Activated CD8-positive, alpha-beta memory T cell treated with anti-CD3 and anti-CD28 coated beads, Interleukin-2, amount 10 ng/mL, durations not matched to agents 7 days and 5 days (primary cell): ENCODE data around the gene DSC3. TPM values are rescaled to one million over a fixed set of nuclear protein-coding genes. Genes with fewer than 3 reads are reported as not detected.
"Not testable (repeated sequence)": the region's sequence is repeated elsewhere in the genome, so short reads cannot be mapped to it uniquely, and the experiment has no call there.

Source experiments
- ATAC-seq: fragments of 150-1000 bp; cut with Tn5 transposase; one replicate; pipeline ENCODE4 v1.10.0; 2021; ENCODE audit warnings: moderate library complexity
- CTCF ChIA-PET: fragments of 350-600 bp; sonication (Branson Sonifier 250); formaldehyde crosslinking; loops from one replicate; lab custom pipeline; 2021; ENCODE audit warnings: antibody characterized with exemption; lab: Charles Lee
- DNase-seq: peaks from one replicate; pipeline ENCODE4 v3.0.0-alpha.2; 2020
- H3K27ac Mint-ChIP-seq: one replicate; pipeline ENCODE4 v1.8.0; 2021; ENCODE audit warnings: mild to moderate bottlenecking, mixed read lengths
- H3K27me3 Mint-ChIP-seq: one replicate; pipeline ENCODE4 v1.8.0; 2021; ENCODE audit warnings: mixed read lengths
- H3K36me3 Mint-ChIP-seq: one replicate; pipeline ENCODE4 v1.8.0; 2021; ENCODE audit warnings: mild to moderate bottlenecking, mixed read lengths
- H3K4me1 Mint-ChIP-seq: one replicate; pipeline ENCODE4 v1.8.0; 2021; ENCODE audit warnings: mixed read lengths
- H3K4me3 Mint-ChIP-seq: one replicate; pipeline ENCODE4 v1.8.0; 2021; ENCODE audit warnings: mild to moderate bottlenecking, moderate library complexity, mixed read lengths
- H3K9me3 Mint-ChIP-seq: one replicate; pipeline ENCODE4 v1.8.0; 2022; ENCODE audit warnings: low read depth, mixed read lengths
- total RNA-seq, 2 experiments: library from RNA; stranded (reverse); gene quantifications; one replicate each; pipeline ENCODE4 v1.2.3, GENCODE V29; 2021

The DSC3 gene
- total RNA-seq, 2 experiments from 2014 or later: not detected

DNA sequence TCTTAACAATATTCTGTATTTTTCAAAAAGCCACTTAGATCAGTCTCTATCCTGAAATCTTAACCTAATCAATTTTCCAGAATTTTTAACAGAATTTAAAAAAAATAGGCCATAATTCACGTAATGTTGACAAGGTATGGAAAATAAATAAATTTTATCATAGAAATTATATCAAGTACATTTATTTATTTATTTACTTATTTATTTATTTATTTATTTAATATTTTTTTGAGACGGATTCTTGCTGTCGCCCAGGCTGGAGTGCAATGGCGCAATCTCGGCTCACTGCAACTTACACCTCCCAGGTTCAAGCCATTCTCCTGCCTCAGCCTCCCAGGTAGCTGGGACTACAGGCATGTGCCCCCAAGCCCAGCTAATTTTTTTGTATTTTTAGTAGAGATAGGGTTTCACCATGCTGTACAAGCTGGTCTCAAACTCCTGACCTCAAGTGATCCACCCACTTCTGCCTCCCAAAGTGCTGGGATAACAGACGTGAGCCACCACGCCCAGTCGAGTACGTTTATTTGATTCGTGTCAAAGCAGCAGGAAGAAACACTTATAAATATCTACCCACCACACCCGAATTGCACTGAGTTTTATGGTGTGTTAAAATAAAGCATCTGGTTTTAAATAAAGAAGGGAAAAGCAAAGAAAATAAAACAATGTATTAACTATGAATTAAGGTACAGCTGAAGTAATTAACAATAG lies 60.1 kb downstream of the DSC3 start:
- H3K4me1 Mint-ChIP-seq: no peaks in the 10 kb centered on the region
- no peak overlapping the region for H3K27ac Mint-ChIP-seq
- CTCF ChIA-PET: no interaction called here
- ATAC-seq (no peak), DNase-seq (no peak)
- H3K36me3 Mint-ChIP-seq: no peaks in the 10 kb centered on the region
- H3K9me3 Mint-ChIP-seq: peaks cover 5% of the 10 kb centered on the region
- no peak overlapping the region for H3K4me3 Mint-ChIP-seq
- H3K27me3 Mint-ChIP-seq: no peaks in the 10 kb centered on the region

- H3K27ac Mint-ChIP-seq, H3K36me3 Mint-ChIP-seq, DNase-seq, H3K4me3 Mint-ChIP-seq, ATAC-seq, H3K27me3 Mint-ChIP-seq, H3K9me3 Mint-ChIP-seq, CTCF ChIA-PET, H3K4me1 Mint-ChIP-seq: not testable (repeated sequence)
Measured at GRCh38 chr18:30978091-30978490, 64.5 kb downstream of the DSC3 start.

- H3K4me1 Mint-ChIP-seq: no peaks in the 10 kb centered on the region
- ATAC-seq: no peak
- CTCF ChIA-PET: no interaction called here
- no peaks in the 10 kb centered on the region for H3K9me3 Mint-ChIP-seq
- H3K27ac Mint-ChIP-seq: no peak overlapping the region
- no peaks in the 10 kb centered on the region for H3K27me3 Mint-ChIP-seq
- no peaks in the 10 kb centered on the region for H3K36me3 Mint-ChIP-seq
- H3K4me3 Mint-ChIP-seq: no peak overlapping the region
- no peak for DNase-seq
Measured at GRCh38 chr18:30971338-30971956, 71.1 kb downstream of the DSC3 start.

DNA sequence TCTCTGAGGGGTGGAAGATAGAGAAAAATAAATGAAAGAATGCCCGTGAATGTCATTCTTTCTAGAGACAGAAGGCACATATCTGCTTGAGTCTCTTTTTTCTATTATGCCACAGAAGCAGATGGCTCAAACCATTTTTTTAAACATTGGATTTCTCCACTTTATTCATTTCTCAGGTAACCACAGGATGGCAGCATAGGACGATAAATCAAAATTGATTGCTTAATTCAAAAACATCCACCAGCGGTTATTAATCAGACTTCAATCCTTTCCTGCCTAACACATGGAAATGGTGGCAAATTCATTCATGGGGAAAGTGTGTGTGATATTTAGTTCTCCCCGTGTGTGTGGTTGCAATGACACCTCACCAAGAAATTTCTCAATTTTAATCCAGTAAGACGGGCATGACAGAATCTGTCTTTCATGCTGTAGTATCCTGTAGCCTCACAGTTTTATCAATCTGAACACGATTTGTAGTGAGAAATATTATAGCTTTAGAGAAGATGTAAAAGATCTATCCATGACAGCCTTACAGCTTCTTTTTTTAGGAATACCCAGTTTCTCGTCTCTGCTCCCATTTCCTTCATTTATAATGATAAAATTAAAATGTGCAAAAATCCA lies 72.2 kb downstream of the DSC3 start:
- H3K4me1 Mint-ChIP-seq: no peaks in the 10 kb centered on the region
- DNase-seq (no peak), ATAC-seq (no peak)
- no peak overlapping the region for H3K4me3 Mint-ChIP-seq
- H3K36me3 Mint-ChIP-seq: no peaks in the 10 kb centered on the region
- H3K9me3 Mint-ChIP-seq: no peaks in the 10 kb centered on the region
- CTCF ChIA-PET: interaction anchor here (0.7 kb wide), 1 partner anchor 355 kb away, joined by 3 read pairs; no protein-coding TSS in a partner anchor
- no peaks in the 10 kb centered on the region for H3K27me3 Mint-ChIP-seq
- no peak overlapping the region for H3K27ac Mint-ChIP-seq

DNA sequence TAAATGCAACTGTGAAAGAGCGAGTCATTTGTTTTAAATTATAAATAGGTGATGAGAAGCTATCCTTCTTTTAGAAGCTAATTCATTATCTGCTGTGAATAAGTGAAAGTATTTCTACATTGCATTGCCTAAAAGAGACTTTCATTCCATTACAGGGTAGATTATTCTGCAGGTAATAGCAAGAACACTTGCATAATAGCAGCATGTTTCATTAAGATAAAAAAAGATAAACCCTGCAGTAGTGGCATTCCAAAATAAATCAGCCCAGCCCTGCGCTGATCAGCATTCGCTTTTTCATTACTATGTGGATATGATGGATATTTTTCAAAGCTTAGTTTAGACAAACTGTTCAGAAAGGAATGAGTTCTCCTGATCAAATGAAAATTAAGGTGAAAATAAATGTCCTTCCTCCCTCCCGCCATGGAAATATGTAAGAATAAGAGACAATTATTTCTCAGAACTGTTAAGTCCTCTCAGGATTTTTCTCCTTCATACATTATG lies 72.8 kb downstream of the DSC3 start:
- DNase-seq: no peak
- Mint-ChIP-seq H3K36me3 (no peaks in the 10 kb centered on the region), H3K4me3 (no peak overlapping the region), H3K4me1 (no peaks in the 10 kb centered on the region), H3K9me3 (no peaks in the 10 kb centered on the region), H3K27ac (no peak overlapping the region), H3K27me3 (no peaks in the 10 kb centered on the region)
- CTCF ChIA-PET: no interaction called here
- ATAC-seq: no peak

DNA sequence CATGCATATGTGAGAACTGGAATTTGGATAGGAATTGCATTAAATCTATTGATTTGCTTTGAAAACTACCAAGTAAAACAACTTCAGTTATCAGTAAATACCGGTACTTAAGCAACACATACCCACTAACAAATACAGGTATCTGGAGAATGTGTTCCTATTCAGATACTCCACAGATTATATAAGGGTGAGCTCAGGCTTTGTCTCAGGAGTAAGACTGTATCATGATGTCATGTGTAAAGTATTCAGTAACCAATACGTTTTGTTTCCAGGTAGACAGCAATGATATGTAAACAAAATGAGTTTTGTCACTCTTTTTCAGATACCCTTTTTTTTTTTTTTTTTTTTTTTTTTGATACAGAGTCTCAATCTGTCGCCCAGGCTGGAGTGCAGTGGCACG lies 74.8 kb downstream of the DSC3 start:
- H3K4me1 Mint-ChIP-seq: no peaks in the 10 kb centered on the region
- ATAC-seq (no peak), DNase-seq (no peak)
- H3K4me3 Mint-ChIP-seq: no peak overlapping the region
- no peak overlapping the region for H3K27ac Mint-ChIP-seq
- CTCF ChIA-PET: no interaction called here
- no peaks in the 10 kb centered on the region for H3K27me3 Mint-ChIP-seq
- no peaks in the 10 kb centered on the region for H3K36me3 Mint-ChIP-seq
- H3K9me3 Mint-ChIP-seq: no peaks in the 10 kb centered on the region

DNA sequence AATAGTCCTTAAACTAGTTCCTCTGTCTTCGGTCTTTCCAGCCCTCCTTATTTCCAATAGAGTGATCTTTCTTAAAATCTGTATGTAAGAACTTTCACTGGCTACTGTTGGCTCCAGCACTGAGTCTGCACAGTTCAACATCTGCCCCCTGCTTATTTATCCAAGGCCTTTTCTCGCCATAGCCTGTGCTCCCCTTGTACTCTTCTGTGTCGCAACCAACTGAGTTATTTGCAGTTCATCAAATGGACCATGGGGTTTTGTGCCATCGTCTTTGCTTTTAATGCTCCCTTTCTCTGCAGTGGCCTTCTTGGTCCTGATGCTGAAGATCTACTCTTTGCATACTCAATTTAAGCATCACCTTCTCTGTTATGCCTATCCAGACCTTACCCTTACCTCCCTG lies 77.3 kb downstream of the DSC3 start:
- DNase-seq: no peak
- no peaks in the 10 kb centered on the region for H3K4me1 Mint-ChIP-seq
- no peaks in the 10 kb centered on the region for H3K27me3 Mint-ChIP-seq
- H3K27ac Mint-ChIP-seq: no peak overlapping the region
- no peaks in the 10 kb centered on the region for H3K9me3 Mint-ChIP-seq
- no peak overlapping the region for H3K4me3 Mint-ChIP-seq
- CTCF ChIA-PET: no interaction called here
- H3K36me3 Mint-ChIP-seq: no peaks in the 10 kb centered on the region
- no peak for ATAC-seq

DNA sequence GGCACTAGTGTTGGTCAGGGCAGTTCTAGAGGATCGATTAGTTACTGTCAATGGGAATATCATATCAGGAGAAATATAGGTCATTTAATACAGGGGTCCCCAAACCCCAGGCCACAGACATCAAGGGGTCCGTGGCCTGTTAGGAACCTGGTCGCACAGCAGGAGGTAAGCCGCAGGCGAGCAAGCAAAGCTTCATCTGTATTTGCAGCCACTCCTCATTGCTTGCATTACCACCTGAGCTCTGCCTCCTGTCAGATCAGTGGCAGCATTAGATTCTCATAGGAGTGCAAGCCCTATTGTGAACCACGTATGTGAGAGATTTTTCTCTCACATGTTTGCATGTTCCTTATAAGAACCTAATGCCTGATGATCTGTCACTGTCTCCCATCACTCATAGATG lies 81.9 kb downstream of the DSC3 start:
- DNase-seq (no peak), ATAC-seq (no peak)
- H3K36me3 Mint-ChIP-seq: no peaks in the 10 kb centered on the region
- no peak overlapping the region for H3K4me3 Mint-ChIP-seq
- H3K4me1 Mint-ChIP-seq: no peaks in the 10 kb centered on the region
- CTCF ChIA-PET: no interaction called here
- no peaks in the 10 kb centered on the region for H3K27me3 Mint-ChIP-seq
- H3K9me3 Mint-ChIP-seq: peaks cover 2% of the 10 kb centered on the region
- H3K27ac Mint-ChIP-seq: no peak overlapping the region

DNA sequence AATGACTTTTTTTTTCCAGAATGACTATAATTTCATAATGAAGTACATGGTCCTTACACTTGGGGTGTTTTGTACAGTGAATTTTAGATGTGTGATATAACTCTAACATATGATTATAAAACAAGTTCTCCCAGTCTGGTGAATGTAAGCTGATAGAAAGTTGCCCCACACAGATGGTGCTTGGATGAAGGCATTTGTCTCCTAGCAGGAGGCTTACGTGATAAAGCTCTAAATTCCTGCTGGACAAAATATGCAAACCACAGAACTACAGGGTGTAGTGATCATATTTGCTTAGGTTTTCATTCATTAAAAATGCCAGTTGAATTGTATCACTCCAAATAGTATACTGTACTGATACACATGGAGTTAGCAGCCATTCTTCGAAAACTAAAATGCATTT lies 85.5 kb downstream of the DSC3 start:
- H3K27me3 Mint-ChIP-seq: no peaks in the 10 kb centered on the region
- H3K4me3 Mint-ChIP-seq: no peak overlapping the region
- no peak for DNase-seq
- ATAC-seq: no peak
- H3K4me1 Mint-ChIP-seq: no peaks in the 10 kb centered on the region
- H3K27ac Mint-ChIP-seq: no peak overlapping the region
- no peaks in the 10 kb centered on the region for H3K36me3 Mint-ChIP-seq
- CTCF ChIA-PET: no interaction called here
- peaks cover 2% of the 10 kb centered on the region for H3K9me3 Mint-ChIP-seq

DNA sequence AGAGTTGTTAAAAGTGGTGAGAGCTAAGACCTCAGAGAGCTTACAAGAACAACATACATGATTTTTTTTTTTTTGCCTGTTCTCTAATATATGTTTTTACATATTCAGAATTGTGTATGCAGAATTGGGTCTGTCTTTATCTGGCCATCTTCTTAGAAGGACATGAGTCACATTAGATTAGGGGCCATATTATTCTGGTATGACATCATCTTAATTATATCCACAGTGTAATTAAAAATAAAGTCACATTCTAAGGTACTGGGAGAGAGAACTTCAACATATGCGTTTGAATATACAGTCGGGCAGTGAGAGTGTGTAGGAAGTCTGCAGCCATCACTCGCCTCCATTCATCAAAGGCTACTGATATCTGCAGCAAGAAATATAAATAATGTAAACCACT lies 88.3 kb downstream of the DSC3 start:
- no peak for DNase-seq
- H3K4me1 Mint-ChIP-seq: no peaks in the 10 kb centered on the region
- CTCF ChIA-PET: no interaction called here
- ATAC-seq: no peak
- H3K27ac Mint-ChIP-seq: no peak overlapping the region
- H3K9me3 Mint-ChIP-seq: peaks cover 2% of the 10 kb centered on the region
- no peaks in the 10 kb centered on the region for H3K27me3 Mint-ChIP-seq
- no peaks in the 10 kb centered on the region for H3K36me3 Mint-ChIP-seq
- H3K4me3 Mint-ChIP-seq: no peak overlapping the region

- Mint-ChIP-seq H3K36me3 (no peaks in the 10 kb centered on the region), H3K4me3 (no peak overlapping the region), H3K9me3 (peaks cover 12% of the 10 kb centered on the region), H3K4me1 (no peaks in the 10 kb centered on the region), H3K27ac (no peak overlapping the region), H3K27me3 (no peaks in the 10 kb centered on the region)
- ATAC-seq: no peak
- DNase-seq: no peak
- CTCF ChIA-PET: no interaction called here
Measured at GRCh38 chr18:30945761-30946160, 96.8 kb downstream of the DSC3 start.

- CTCF ChIA-PET: no interaction called here
- no peak for DNase-seq
- Mint-ChIP-seq H3K4me3 (no peak overlapping the region), H3K27me3 (no peaks in the 10 kb centered on the region), H3K27ac (no peak overlapping the region), H3K4me1 (no peaks in the 10 kb centered on the region), H3K36me3 (no peaks in the 10 kb centered on the region), H3K9me3 (peaks cover 13% of the 10 kb centered on the region)
- no peak for ATAC-seq
Measured at GRCh38 chr18:30944773-30945417, 97.6 kb downstream of the DSC3 start.

- Mint-ChIP-seq H3K27me3 (no peaks in the 10 kb centered on the region), H3K36me3 (no peaks in the 10 kb centered on the region), H3K4me1 (no peaks in the 10 kb centered on the region), H3K4me3 (no peak overlapping the region), H3K9me3 (peaks cover 13% of the 10 kb centered on the region), H3K27ac (no peak overlapping the region)
- ATAC-seq (no peak), DNase-seq (no peak)
- CTCF ChIA-PET: no interaction called here
Measured at GRCh38 chr18:30940952-30941539, 101.5 kb downstream of the DSC3 start.
